Measurements from ENCODE around the gene TRIM24. TPM values are rescaled to one million over a fixed set of nuclear protein-coding genes. Genes with fewer than 3 reads are reported as not detected.

TRIM24 gene
- total RNA-seq, 1 experiment from 2014 or later, result 28.4 TPM

DNA sequence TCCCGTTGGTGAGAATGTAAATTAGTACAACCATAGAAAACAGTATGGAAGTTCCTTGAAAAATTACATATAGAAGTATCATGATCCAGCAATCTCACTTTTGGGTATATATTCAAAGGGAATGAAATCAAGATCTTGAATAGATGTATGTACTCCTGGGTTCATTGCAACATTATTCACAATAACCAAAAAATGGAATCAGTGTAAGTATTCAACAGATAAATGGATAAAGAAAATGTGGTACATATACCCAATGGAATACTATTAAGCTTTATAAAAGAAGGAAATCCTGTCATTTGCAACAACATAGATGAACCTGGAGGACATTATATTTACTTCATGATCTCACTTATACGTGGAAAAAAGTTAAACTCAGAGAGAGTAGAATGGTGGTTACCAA lies 86.8 kb downstream of the TRIM24 start:
- in situ Hi-C loops (cut with HindIII; ENCODE audit: low pct_unique_long_range_greater_than_20kb, low sequenced_read_pairs) (no loop called here), intact Hi-C loops (cut with micrococcal nuclease; ENCODE audit: unreplicated experiment) (no loop called here)
- DNase-seq (ENCODE audit: low read depth, low spot score) (no peak), ATAC-seq (no peak)
- Histone ChIP-seq H3K27ac (ENCODE audit: low read length) (no peak overlapping the region), H3K4me1 (ENCODE audit: control insufficient read depth, insufficient read depth, low read length) (no peaks in the 10 kb centered on the region), H3K9me3 (ENCODE audit: control insufficient read depth, insufficient read depth, low read depth, low read length) (no peaks in the 10 kb centered on the region), H3K27me3 (ENCODE audit: control insufficient read depth, insufficient read depth, low read length) (no peaks in the 10 kb centered on the region), H3K36me3 (ENCODE audit: control insufficient read depth, insufficient read depth, low read length) (no peaks in the 10 kb centered on the region; the same call in 1 of the 2 replicates), H3K4me3 (ENCODE audit: low read depth in 2 of 2, low read length in 2 of 2) (no peak overlapping the region)
- TF ChIP-seq, protein P1, sequence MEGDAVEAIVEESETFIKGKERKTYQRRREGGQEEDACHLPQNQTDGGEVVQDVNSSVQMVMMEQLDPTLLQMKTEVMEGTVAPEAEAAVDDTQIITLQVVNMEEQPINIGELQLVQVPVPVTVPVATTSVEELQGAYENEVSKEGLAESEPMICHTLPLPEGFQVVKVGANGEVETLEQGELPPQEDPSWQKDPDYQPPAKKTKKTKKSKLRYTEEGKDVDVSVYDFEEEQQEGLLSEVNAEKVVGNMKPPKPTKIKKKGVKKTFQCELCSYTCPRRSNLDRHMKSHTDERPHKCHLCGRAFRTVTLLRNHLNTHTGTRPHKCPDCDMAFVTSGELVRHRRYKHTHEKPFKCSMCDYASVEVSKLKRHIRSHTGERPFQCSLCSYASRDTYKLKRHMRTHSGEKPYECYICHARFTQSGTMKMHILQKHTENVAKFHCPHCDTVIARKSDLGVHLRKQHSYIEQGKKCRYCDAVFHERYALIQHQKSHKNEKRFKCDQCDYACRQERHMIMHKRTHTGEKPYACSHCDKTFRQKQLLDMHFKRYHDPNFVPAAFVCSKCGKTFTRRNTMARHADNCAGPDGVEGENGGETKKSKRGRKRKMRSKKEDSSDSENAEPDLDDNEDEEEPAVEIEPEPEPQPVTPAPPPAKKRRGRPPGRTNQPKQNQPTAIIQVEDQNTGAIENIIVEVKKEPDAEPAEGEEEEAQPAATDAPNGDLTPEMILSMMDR (IDR thresholded peaks at IDR 0.05), result no peak
- no peak for TF ChIP-seq POLR2AphosphoS5 (IDR thresholded peaks at IDR 0.05; ENCODE audit: low read depth, low read length)
- TF ChIP-seq, protein P2, sequence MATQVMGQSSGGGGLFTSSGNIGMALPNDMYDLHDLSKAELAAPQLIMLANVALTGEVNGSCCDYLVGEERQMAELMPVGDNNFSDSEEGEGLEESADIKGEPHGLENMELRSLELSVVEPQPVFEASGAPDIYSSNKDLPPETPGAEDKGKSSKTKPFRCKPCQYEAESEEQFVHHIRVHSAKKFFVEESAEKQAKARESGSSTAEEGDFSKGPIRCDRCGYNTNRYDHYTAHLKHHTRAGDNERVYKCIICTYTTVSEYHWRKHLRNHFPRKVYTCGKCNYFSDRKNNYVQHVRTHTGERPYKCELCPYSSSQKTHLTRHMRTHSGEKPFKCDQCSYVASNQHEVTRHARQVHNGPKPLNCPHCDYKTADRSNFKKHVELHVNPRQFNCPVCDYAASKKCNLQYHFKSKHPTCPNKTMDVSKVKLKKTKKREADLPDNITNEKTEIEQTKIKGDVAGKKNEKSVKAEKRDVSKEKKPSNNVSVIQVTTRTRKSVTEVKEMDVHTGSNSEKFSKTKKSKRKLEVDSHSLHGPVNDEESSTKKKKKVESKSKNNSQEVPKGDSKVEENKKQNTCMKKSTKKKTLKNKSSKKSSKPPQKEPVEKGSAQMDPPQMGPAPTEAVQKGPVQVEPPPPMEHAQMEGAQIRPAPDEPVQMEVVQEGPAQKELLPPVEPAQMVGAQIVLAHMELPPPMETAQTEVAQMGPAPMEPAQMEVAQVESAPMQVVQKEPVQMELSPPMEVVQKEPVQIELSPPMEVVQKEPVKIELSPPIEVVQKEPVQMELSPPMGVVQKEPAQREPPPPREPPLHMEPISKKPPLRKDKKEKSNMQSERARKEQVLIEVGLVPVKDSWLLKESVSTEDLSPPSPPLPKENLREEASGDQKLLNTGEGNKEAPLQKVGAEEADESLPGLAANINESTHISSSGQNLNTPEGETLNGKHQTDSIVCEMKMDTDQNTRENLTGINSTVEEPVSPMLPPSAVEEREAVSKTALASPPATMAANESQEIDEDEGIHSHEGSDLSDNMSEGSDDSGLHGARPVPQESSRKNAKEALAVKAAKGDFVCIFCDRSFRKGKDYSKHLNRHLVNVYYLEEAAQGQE (IDR thresholded peaks at IDR 0.05; ENCODE audit: insufficient read depth in 1 of 2, low read depth in 2 of 2, low read length in 1 of 2), result no peak
- no peak for TF ChIP-seq SIN3A (IDR thresholded peaks at IDR 0.05; ENCODE audit: borderline replicate concordance, insufficient read depth, low read depth, low read length)
- TF ChIP-seq TCF7L2 (IDR thresholded peaks at IDR 0.05; ENCODE audit: low read depth, low read length), result no peak
- CTCF ChIA-PET, result no interaction called here
- POLR2A ChIA-PET, result no interaction called here
- BruUV-seq (replicated peaks), result no TSS peak

DNA sequence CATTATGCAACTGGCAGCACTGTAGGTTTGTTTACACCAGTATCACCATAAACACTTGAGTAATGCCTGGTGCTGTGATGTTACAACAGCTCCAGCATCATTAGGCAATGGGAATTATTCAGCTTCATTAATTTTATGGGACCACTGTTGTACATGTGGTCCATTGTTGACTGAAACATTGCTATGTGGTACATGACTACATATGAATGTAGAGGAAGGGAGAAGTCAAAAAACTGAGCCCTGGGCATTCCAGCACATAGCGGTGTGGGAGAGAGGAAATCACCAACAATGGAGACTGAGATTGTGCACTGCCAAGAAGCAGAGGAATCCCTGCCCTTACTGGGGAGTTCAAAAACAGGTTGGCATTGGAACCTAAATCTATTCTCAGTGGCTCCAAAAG lies 89.0 kb downstream of the TRIM24 start:
- TF ChIP-seq TCF7L2 (IDR thresholded peaks at IDR 0.05; ENCODE audit: low read depth, low read length) (no peak), POLR2AphosphoS5 (IDR thresholded peaks at IDR 0.05; ENCODE audit: low read depth, low read length) (no peak), SIN3A (IDR thresholded peaks at IDR 0.05; ENCODE audit: borderline replicate concordance, insufficient read depth, low read depth, low read length) (no peak)
- TF ChIP-seq, protein P2 (IDR thresholded peaks at IDR 0.05; ENCODE audit: insufficient read depth in 1 of 2, low read depth in 2 of 2, low read length in 1 of 2), result no peak
- TF ChIP-seq, protein P1 (IDR thresholded peaks at IDR 0.05), result no peak
- POLR2A ChIA-PET, result no interaction called here
- Histone ChIP-seq H3K27ac (ENCODE audit: low read length) (no peak overlapping the region), H3K36me3 (ENCODE audit: control insufficient read depth, insufficient read depth, low read length) (peaks cover 11% of the 10 kb centered on the region), H3K4me3 (ENCODE audit: low read depth in 2 of 2, low read length in 2 of 2) (no peak overlapping the region), H3K4me1 (ENCODE audit: control insufficient read depth, insufficient read depth, low read length) (no peaks in the 10 kb centered on the region), H3K9me3 (ENCODE audit: control insufficient read depth, insufficient read depth, low read depth, low read length) (peaks cover 13% of the 10 kb centered on the region), H3K27me3 (ENCODE audit: control insufficient read depth, insufficient read depth, low read length) (no peaks in the 10 kb centered on the region)
- no TSS peak for BruUV-seq (replicated peaks)
- ATAC-seq (no peak), DNase-seq (ENCODE audit: low read depth, low spot score) (no peak)
- in situ Hi-C loops (cut with HindIII; ENCODE audit: low pct_unique_long_range_greater_than_20kb, low sequenced_read_pairs), result no loop called here
- intact Hi-C loops (cut with micrococcal nuclease; ENCODE audit: unreplicated experiment), result no loop called here
- CTCF ChIA-PET, result no interaction called here

Measured in Panc1 (cell line).